Hepatocyte (in vitro differentiated cells): ENCODE measurements around the gene GMDS. TPM values are rescaled to one million over a fixed set of nuclear protein-coding genes. Genes with fewer than 3 reads are reported as not detected.

Experiments
- DNase-seq: peaks from one replicate; pipeline ENCODE4 v3.0.0-alpha.2; 2016; ENCODE audit warnings: low spot score
- H2AFZ ChIP-seq: fragments of 200-600 bp; sonication (generic); 2 replicates; pipeline ENCODE4 v1.6.0; 2016; ENCODE audit warnings: antibody characterized with exemption, mild to moderate bottlenecking
- H3K27ac ChIP-seq: fragments of 200-600 bp; sonication (generic); 2 replicates; pipeline ENCODE4 v1.5.1; 2016; ENCODE audit warnings: mild to moderate bottlenecking
- H3K27me3 ChIP-seq: fragments of 200-600 bp; sonication (generic); 2 replicates; pipeline ENCODE4 v1.6.1; 2016
- H3K36me3 ChIP-seq: fragments of 200-600 bp; sonication (generic); replicated peaks from 2 replicates; pipeline ENCODE4 v1.5.1; 2016; ENCODE audit warnings: low read depth; ENCODE audit not compliant: insufficient read depth
- H3K4me1 ChIP-seq: fragments of 200-600 bp; sonication (generic); 2 replicates; pipeline ENCODE4 v1.5.1; 2016; ENCODE audit warnings: mild to moderate bottlenecking, moderate library complexity; ENCODE audit not compliant: insufficient read depth
- H3K4me2 ChIP-seq: fragments of 200-600 bp; sonication (generic); 2 replicates; pipeline ENCODE4 v1.6.0; 2016
- H3K4me3 ChIP-seq: fragments of 200-600 bp; sonication (generic); 2 replicates; pipeline ENCODE4 v1.5.1; 2016; ENCODE audit warnings: mild to moderate bottlenecking
- H3K79me2 ChIP-seq: fragments of 200-600 bp; sonication (generic); 2 replicates; pipeline ENCODE4 v1.6.0; 2017; ENCODE audit warnings: mild to moderate bottlenecking
- H3K9me2 ChIP-seq: fragments of 200-600 bp; sonication (generic); replicated peaks from 2 replicates; pipeline ENCODE4 v1.6.0; 2017; ENCODE audit warnings: mild to moderate bottlenecking; ENCODE audit not compliant: insufficient read depth
- H3K9me3 ChIP-seq: fragments of 200-600 bp; sonication (generic); 2 replicates; pipeline ENCODE4 v1.5.1; 2016; ENCODE audit warnings: low read depth, mild to moderate bottlenecking
- H4K20me1 ChIP-seq: fragments of 200-600 bp; sonication (generic); 2 replicates; pipeline ENCODE4 v1.6.0; 2016; ENCODE audit warnings: mild to moderate bottlenecking; ENCODE audit not compliant: insufficient read depth, poor library complexity, severe bottlenecking
- CTCF ChIP-seq: fragments of 200-600 bp; sonication (generic); IDR thresholded peaks from 2 replicates; pipeline ENCODE4 v1.5.1; 2016; ENCODE audit warnings: antibody characterized with exemption, mild to moderate bottlenecking; ENCODE audit not compliant: poor library complexity
- EZH2 ChIP-seq: fragments of 200-600 bp; sonication (generic); IDR thresholded peaks from 2 replicates; pipeline ENCODE4 v1.6.1; 2016; ENCODE audit warnings: antibody characterized with exemption, mild to moderate bottlenecking, borderline replicate concordance
- EZH2phosphoT487 ChIP-seq: fragments of 200-600 bp; sonication (generic); IDR thresholded peaks from one replicate; pipeline ENCODE4 v1.6.1; 2018; ENCODE audit warnings: antibody characterized with exemption, mild to moderate bottlenecking, low read depth, moderate library complexity; ENCODE audit not compliant: unreplicated experiment, severe bottlenecking
- WGBS: methylation state at CpG from one replicate; pipeline ENCODE4 v1.1.6; 2016; ENCODE audit warnings: low lambda C conversion rate; ENCODE audit errors: missing lambda C conversion rate; 5-methylcytosine and 5-hydroxymethylcytosine counted together
- polyA plus RNA-seq: library from polyadenylated mRNA; unstranded; fragments of >200 nt; fragmentation: Nextera tagmentation; extraction: Ambion mirVana; gene quantifications from 2 replicates; pipeline ENCODE4 v1.2.1, GENCODE V29; 2016
- total RNA-seq: library from RNA; depleted of rRNA; stranded (reverse); fragments of >200 nt; gene quantifications from 2 replicates; pipeline ENCODE4 v1.2.3, GENCODE V29; 2014

GMDS gene
- total and polyA plus RNA-seq, 2 experiments from 2014 or later, result 20.7 to 32.6 TPM

GRCh38 chr6:2081155-2082138 is 164.0 kb downstream of the GMDS start:
- Histone ChIP-seq H3K4me1 (no peaks in the 10 kb centered on the region), H4K20me1 (no peaks in the 10 kb centered on the region), H3K4me2 (no peak overlapping the region), H3K36me3 (no peaks in the 10 kb centered on the region), H3K27me3 (no peaks in the 10 kb centered on the region), H3K4me3 (no peak overlapping the region), H3K27ac (no peak overlapping the region), H2AFZ (no peak overlapping the region), H3K9me2 (no peaks in the 10 kb centered on the region), H3K9me3 (peaks cover 3% of the 10 kb centered on the region), H3K79me2 (no peaks in the 10 kb centered on the region)
- WGBS, result 90% methylated on average over 9 of the region's 9 CpGs
- DNase-seq, result no peak
- TF ChIP-seq CTCF (no peak), EZH2phosphoT487 (no peak), EZH2 (no peak)

GRCh38 chr6:2078888-2079287 is 166.5 kb downstream of the GMDS start:
- DNase-seq, result no peak
- Histone ChIP-seq H3K27me3 (no peaks in the 10 kb centered on the region), H3K4me3 (no peak overlapping the region), H3K9me2 (no peaks in the 10 kb centered on the region), H3K36me3 (no peaks in the 10 kb centered on the region), H3K4me1 (no peaks in the 10 kb centered on the region), H3K9me3 (peaks cover 3% of the 10 kb centered on the region), H3K79me2 (no peaks in the 10 kb centered on the region), H3K4me2 (no peak overlapping the region), H4K20me1 (no peaks in the 10 kb centered on the region), H3K27ac (no peak overlapping the region), H2AFZ (no peak overlapping the region)
- TF ChIP-seq EZH2phosphoT487 (no peak), EZH2 (no peak), CTCF (no peak)
- WGBS, result 86% methylated on average over 1 of the region's 1 CpG

GRCh38 chr6:2077826-2078225 is 167.6 kb downstream of the GMDS start:
- no peak overlapping the region for H3K4me2 ChIP-seq
- no peak overlapping the region for H2AFZ ChIP-seq
- H3K9me2 ChIP-seq, result no peaks in the 10 kb centered on the region
- H3K4me3 ChIP-seq, result no peak overlapping the region
- H3K79me2 ChIP-seq, result no peaks in the 10 kb centered on the region
- WGBS, result 84% methylated on average over 1 of the region's 1 CpG
- peaks cover 3% of the 10 kb centered on the region for H3K9me3 ChIP-seq
- TF ChIP-seq EZH2phosphoT487 (no peak), EZH2 (no peak), CTCF (no peak)
- no peaks in the 10 kb centered on the region for H3K36me3 ChIP-seq
- H3K27me3 ChIP-seq, result no peaks in the 10 kb centered on the region
- DNase-seq, result no peak
- no peaks in the 10 kb centered on the region for H4K20me1 ChIP-seq
- H3K27ac ChIP-seq, result no peak overlapping the region
- no peaks in the 10 kb centered on the region for H3K4me1 ChIP-seq
